Trophoblast cell (in vitro differentiated cells and primary cell): ENCODE results near the gene PRKX.
"Not testable (repeated sequence)": the region's sequence is repeated elsewhere in the genome, so short reads cannot be mapped to it uniquely, and the experiment has no call there.

Experiments used
- DNase-seq, 2 donors: peaks; one replicate each; pipeline ENCODE4 v3.0.0-alpha.2; 2016
- H2AFZ ChIP-seq: 2 replicates; pipeline ENCODE4 v1.6.1; 2013; ENCODE audit warnings: low read length, moderate library complexity, mild to moderate bottlenecking; ENCODE audit not compliant: insufficient read depth, poor library complexity
- H2AK5ac ChIP-seq: 2 replicates; pipeline ENCODE4 v1.6.1; 2013; ENCODE audit warnings: mild to moderate bottlenecking, low read length
- H2BK120ac ChIP-seq: 2 replicates; pipeline ENCODE4 v1.6.1; 2013; ENCODE audit warnings: low read length, mild to moderate bottlenecking, moderate library complexity; ENCODE audit not compliant: insufficient read depth, poor library complexity
- H2BK12ac ChIP-seq: 2 replicates; pipeline ENCODE4 v1.6.1; 2013; ENCODE audit warnings: mild to moderate bottlenecking, low read length, moderate library complexity
- H2BK5ac ChIP-seq: 2 replicates; pipeline ENCODE4 v1.6.1; 2013; ENCODE audit warnings: low read length, low read depth, moderate library complexity, mild to moderate bottlenecking; ENCODE audit not compliant: poor library complexity
- H3K14ac ChIP-seq: 2 replicates; pipeline ENCODE4 v1.6.1; 2013; ENCODE audit warnings: mild to moderate bottlenecking, low read length
- H3K18ac ChIP-seq: 2 replicates; pipeline ENCODE4 v1.6.1; 2013; ENCODE audit warnings: mild to moderate bottlenecking, low read length
- H3K23ac ChIP-seq: 2 replicates; pipeline ENCODE4 v1.6.1; 2013; ENCODE audit warnings: low read length
- H3K27ac ChIP-seq: 2 replicates; pipeline ENCODE4 v1.5.1; 2013; ENCODE audit warnings: low read depth, mild to moderate bottlenecking, inconsistent platforms, low read length, moderate library complexity
- H3K27me3 ChIP-seq: 2 replicates; pipeline ENCODE4 v1.6.1; 2013; ENCODE audit warnings: inconsistent platforms, mild to moderate bottlenecking, low read length, moderate library complexity; ENCODE audit not compliant: insufficient read depth
- H3K36me3 ChIP-seq, 2 experiments: 1 replicate in 1 of 2; 2 replicates in 1 of 2; pipeline ENCODE4 v1.6.1; 2013; ENCODE audit warnings: low read length in 2 of 2, mild to moderate bottlenecking in 2 of 2, moderate library complexity in 1 of 2; ENCODE audit not compliant: insufficient read depth in 2 of 2, control insufficient read depth in 1 of 2
- H3K4ac ChIP-seq: 2 replicates; pipeline ENCODE4 v1.6.1; 2013; ENCODE audit warnings: low read depth, mild to moderate bottlenecking, low read length, moderate library complexity
- H3K4me1 ChIP-seq, 2 experiments: 1 replicate in 1 of 2; 2 replicates in 1 of 2; pipeline ENCODE4 v1.6.1; 2013; ENCODE audit warnings: low read length in 2 of 2, mild to moderate bottlenecking in 2 of 2, moderate library complexity in 1 of 2; ENCODE audit not compliant: insufficient read depth in 2 of 2, control insufficient read depth in 1 of 2
- H3K4me2 ChIP-seq: 2 replicates; pipeline ENCODE4 v1.6.1; 2013; ENCODE audit warnings: inconsistent platforms, mild to moderate bottlenecking, low read length, moderate library complexity
- H3K4me3 ChIP-seq: 2 replicates; pipeline ENCODE4 v1.5.1; 2013; ENCODE audit warnings: mild to moderate bottlenecking, low read depth, low read length, inconsistent platforms
- H3K79me1 ChIP-seq: one replicate; pipeline ENCODE4 v1.6.1; 2013; ENCODE audit warnings: low read length
- H3K79me2 ChIP-seq: 2 replicates; pipeline ENCODE4 v1.6.1; 2013; ENCODE audit warnings: low read length, mild to moderate bottlenecking; ENCODE audit not compliant: control insufficient read depth, insufficient read depth, poor library complexity
- H3K9ac ChIP-seq: 2 replicates; pipeline ENCODE4 v1.6.1; 2013; ENCODE audit warnings: mild to moderate bottlenecking, low read length
- H3K9me3 ChIP-seq: 2 replicates; pipeline ENCODE4 v1.6.1; 2013; ENCODE audit warnings: low read depth, mild to moderate bottlenecking, control low read depth, inconsistent platforms, low read length; ENCODE audit not compliant: insufficient read depth
- H4K12ac ChIP-seq: 2 replicates; pipeline ENCODE4 v1.6.1; 2013; ENCODE audit warnings: low read depth, mild to moderate bottlenecking, low read length, moderate library complexity
- H4K8ac ChIP-seq: 2 replicates; pipeline ENCODE4 v1.6.1; 2013; ENCODE audit warnings: low read depth, mild to moderate bottlenecking, low read length, moderate library complexity
- H4K91ac ChIP-seq: one replicate; pipeline ENCODE4 v1.6.1; 2013; ENCODE audit warnings: low read depth, mild to moderate bottlenecking, low read length, moderate library complexity
- WGBS: extraction: QIAGEN DNeasy Blood & Tissue Kit; methylation state at CpG from one replicate; pipeline ENCODE4 v1.1.7; 2013; ENCODE audit warnings: missing lambda C conversion rate; ENCODE audit not compliant: insufficient read length, insufficient coverage; ENCODE audit errors: extremely low coverage; 5-methylcytosine and 5-hydroxymethylcytosine counted together

The PRKX gene

GRCh38 chrX:3697220-3697684 is 16.2 kb downstream of the PRKX start:
- Histone ChIP-seq H4K8ac (no peak overlapping the region), H3K9me3 (no peaks in the 10 kb centered on the region), H4K91ac (no peak overlapping the region), H3K27ac (no peak overlapping the region), H2AK5ac (no peak overlapping the region), H2AFZ (no peak overlapping the region), H3K79me2 (no peaks in the 10 kb centered on the region), H3K36me3 (no peaks in the 10 kb centered on the region), H3K23ac (no peak overlapping the region), H2BK12ac (no peak overlapping the region), H4K12ac (no peak overlapping the region), H3K4me3 (no peak overlapping the region), H2BK5ac (no peak overlapping the region), H3K18ac (no peak overlapping the region), H3K4me2 (no peak overlapping the region), H3K14ac (no peak overlapping the region), H3K4me1 (peaks cover 0 to under 1% of the 10 kb centered on the region in 2 experiments), H2BK120ac (no peak overlapping the region), H3K9ac (no peak overlapping the region), H3K27me3 (no peaks in the 10 kb centered on the region), H3K4ac (no peak overlapping the region), H3K79me1 (no peaks in the 10 kb centered on the region)
- no peak for DNase-seq
- WGBS: no CpG with 5 or more reads among the region's 9 CpGs

DNA sequence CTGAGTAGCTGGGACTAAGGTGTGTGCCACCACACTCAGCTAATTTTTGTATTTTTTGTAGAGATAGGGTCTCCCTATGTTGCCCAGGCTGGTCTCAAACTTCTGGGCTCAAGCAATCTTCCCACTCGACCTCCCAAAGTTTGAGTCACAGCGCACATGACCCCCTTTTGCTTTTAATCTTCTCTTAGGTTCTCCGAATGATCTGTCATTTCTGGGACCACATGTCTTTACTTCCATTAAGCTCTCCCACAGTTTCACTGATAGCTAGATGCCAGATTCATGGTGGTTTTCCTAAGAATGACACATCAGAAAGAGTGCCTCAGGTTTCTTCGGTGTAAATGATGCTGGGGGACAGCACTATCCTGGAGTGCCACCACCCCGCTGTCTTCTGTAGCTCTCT is 17.9 kb downstream of the PRKX start:
- Histone ChIP-seq H3K9me3 (no peaks in the 10 kb centered on the region), H3K27ac (no peak overlapping the region), H3K36me3 (no peaks in the 10 kb centered on the region), H2BK5ac (no peak overlapping the region), H2AK5ac (no peak overlapping the region), H2BK12ac (no peak overlapping the region), H3K79me1 (no peaks in the 10 kb centered on the region), H3K14ac (no peak overlapping the region), H2AFZ (no peak overlapping the region), H3K23ac (no peak overlapping the region), H4K12ac (no peak overlapping the region), H4K91ac (no peak overlapping the region), H3K27me3 (no peaks in the 10 kb centered on the region), H4K8ac (no peak overlapping the region), H3K79me2 (no peaks in the 10 kb centered on the region), H3K4me1 (peaks cover 3 to 5% of the 10 kb centered on the region in 2 experiments), H3K18ac (no peak overlapping the region), H3K4ac (no peak overlapping the region), H3K4me2 (no peak overlapping the region), H3K4me3 (no peak overlapping the region), H3K9ac (no peak overlapping the region), H2BK120ac (no peak overlapping the region)
- DNase-seq: no peak
- no CpG with 5 or more reads among the region's 5 CpGs for WGBS

DNA sequence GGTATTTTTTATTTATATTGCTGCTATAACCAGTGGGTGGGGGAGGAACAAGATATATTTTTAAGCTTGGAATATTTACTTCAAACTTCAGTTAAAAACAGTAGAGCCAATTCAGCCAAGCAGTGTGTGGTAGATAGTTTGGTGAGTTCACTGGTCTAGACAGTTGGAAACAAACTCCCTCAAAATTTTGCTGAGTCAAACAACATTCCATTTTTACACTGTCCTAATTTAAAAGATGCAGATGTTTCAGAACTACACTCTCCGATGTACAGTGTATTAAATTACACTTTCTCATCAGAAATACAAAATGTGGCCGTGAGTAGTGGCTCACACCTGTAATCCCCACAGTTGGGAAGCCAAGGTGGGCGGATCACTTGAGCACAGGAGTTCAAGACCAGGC is 23.3 kb downstream of the PRKX start:
- Histone ChIP-seq H2AFZ (no peak overlapping the region), H3K79me2 (no peaks in the 10 kb centered on the region), H3K4me3 (no peak overlapping the region), H3K9ac (no peak overlapping the region), H3K18ac (no peak overlapping the region), H3K79me1 (no peaks in the 10 kb centered on the region), H3K4me2 (no peak overlapping the region), H2BK120ac (no peak overlapping the region), H3K4me1 (peaks cover 3 to 5% of the 10 kb centered on the region in 2 experiments), H3K27ac (no peak overlapping the region), H4K91ac (no peak overlapping the region), H4K8ac (no peak overlapping the region), H2BK5ac (no peak overlapping the region), H3K4ac (no peak overlapping the region), H2BK12ac (no peak overlapping the region), H4K12ac (no peak overlapping the region), H3K14ac (no peak overlapping the region), H3K27me3 (no peaks in the 10 kb centered on the region), H3K36me3 (no peaks in the 10 kb centered on the region), H2AK5ac (no peak overlapping the region), H3K9me3 (no peaks in the 10 kb centered on the region), H3K23ac (no peak overlapping the region)
- WGBS: no CpG with 5 or more reads among the region's 3 CpGs
- no peak for DNase-seq

DNA sequence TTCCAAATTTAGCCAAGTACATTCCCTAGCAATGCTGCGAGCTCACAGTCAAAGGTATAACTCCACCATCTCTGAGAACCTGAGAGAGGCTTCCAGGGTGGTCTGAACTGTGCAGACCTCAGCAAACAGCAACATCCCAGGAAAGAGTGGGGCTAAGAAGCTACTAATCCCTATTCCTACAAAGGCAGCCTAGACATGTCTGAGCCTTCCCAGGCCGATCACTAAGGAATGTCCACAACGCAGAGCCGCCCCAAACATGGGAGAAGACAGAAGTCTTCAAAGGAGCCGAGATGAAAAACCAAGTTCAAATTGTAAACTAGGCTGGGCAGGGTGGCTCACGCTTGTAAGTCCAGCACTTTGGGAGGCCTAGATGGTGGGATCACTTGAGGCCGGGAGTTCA is 30.2 kb downstream of the PRKX start:
- not testable (repeated sequence) for H4K8ac ChIP-seq, H2AFZ ChIP-seq, H4K12ac ChIP-seq, H3K4me1 ChIP-seq, H3K14ac ChIP-seq, H3K36me3 ChIP-seq, H3K27me3 ChIP-seq, H3K23ac ChIP-seq, H3K79me1 ChIP-seq, H3K4me2 ChIP-seq, H2AK5ac ChIP-seq, H2BK5ac ChIP-seq, H3K18ac ChIP-seq, DNase-seq, H2BK120ac ChIP-seq, H3K4ac ChIP-seq, H4K91ac ChIP-seq, H3K4me3 ChIP-seq, H3K9me3 ChIP-seq, H3K79me2 ChIP-seq, H2BK12ac ChIP-seq, H3K27ac ChIP-seq, H3K9ac ChIP-seq
- WGBS: no CpG with 5 or more reads among the region's 7 CpGs
